Inflammatory macrophage treated with lipopolysaccharide for 1 hour (primary cell): ENCODE data around the gene EML6.

Experiments used
- DNase-seq, 2 donors: peaks; one replicate each; pipeline ENCODE4 v3.0.0-alpha.2; 2020 to 2022

Gene EML6

DNA sequence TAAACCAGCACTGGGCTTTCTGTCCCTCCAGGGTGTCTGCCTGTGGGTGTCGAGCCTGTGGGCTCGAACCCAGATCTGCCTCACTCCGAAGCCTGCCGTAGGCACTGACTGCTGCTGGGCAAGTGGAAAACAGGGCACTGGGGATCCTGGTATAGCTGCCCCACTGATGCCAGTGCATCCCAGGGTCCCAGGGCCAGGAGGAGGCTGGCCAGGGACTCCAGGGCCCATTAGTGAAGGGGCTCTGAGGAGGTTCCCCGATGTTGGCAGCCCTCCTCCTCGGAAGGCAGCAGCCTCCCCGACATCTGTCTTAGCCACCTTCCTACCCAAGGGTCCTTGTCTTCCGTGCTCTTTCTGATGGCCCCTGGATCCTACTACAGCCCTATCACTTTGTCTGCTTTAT lies 230.7 kb downstream of the EML6 start:
- DNase-seq, result no peak

DNA sequence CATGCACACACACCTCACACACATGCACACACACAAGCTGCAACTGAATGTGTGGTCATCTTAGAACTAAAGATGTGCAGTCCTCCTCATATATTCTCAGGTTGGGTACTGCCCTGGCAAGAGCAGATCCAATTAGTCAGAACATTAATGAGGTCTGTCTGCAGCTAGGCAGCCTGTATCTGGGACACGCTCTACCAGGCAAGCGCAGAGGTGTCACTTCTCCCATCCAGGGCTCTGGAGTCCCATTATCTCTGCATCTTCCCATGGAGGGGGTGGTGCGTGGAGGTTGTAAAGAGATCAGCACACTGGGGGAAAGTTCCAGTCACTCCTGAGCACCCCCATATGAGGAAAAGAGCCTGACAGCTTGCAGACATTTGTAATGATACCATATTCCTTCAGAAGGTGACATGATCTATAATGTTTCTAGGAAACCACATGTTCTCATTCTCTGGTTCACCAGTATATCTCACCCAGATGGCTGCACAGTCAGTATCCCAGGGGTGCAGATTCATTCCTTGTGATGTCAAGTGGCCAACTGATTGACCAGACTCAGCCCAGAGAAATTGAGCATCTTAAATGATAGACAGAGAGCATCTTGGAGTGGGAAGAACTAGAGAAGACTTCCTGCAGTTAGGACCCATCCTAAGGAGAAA lies 231.4 kb downstream of the EML6 start:
- DNase-seq, result no peak

DNA sequence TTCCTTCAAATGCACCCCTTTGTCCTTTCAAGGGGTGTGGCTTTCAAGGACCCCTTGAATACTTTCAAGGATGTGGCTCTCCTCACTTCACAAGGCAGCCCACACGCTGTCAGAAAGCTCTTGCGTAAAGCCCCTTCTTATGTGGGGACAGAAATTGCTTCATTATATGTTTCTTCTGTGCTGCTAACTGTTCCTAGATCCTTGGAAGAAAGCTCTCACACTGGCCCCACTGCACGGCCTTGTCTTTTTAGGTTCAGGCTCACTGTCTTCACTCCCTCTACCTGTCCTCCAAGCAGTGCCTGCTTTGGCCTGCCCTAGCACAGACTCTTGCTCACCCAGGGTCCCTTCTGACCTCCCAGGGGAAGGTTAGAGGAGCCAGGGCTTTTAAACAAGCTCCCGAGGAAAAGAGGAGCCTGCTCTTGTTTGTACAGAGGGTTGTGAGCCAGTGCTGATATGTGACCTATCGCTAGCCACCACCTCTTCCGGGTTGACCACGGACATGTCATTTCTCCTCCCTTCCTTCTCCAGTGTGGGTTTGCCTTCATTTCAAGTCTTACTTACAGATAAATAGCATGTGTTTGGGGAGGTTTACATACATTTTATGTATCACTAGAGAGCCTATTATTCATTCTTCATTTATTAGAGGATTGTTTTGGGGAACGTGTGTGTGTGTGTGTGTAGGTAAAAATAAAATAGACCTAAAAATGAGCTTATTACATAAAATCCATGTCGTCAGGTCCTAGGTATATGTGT lies 232.1 kb downstream of the EML6 start:
- DNase-seq, result peak in 1 of 2 donors; percentile 13

DNA sequence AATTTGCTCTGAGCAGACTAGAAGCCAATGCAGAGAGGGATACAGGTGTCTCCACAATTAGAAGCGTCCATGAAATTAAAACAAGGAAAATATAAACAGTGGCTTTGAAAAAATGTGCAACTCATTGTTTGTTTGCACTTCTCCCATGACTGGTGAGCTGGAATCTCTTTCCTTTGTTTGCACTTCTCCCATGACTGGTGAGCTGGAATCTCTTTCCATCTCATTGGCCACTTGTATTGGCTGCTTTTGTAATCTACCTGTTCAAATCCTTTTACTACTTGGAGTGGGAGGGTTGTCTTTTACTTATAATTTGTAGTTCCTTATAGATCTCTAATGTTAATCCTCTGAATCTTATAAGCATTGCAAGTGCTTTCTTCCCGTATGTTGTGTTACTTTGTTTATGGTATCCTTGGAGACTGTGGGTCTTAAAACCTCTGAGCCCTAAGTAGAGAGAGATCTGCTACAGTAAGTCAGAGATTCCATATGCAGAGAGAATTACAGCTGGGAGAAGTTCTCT lies 232.7 kb downstream of the EML6 start:
- no peak for DNase-seq

DNA sequence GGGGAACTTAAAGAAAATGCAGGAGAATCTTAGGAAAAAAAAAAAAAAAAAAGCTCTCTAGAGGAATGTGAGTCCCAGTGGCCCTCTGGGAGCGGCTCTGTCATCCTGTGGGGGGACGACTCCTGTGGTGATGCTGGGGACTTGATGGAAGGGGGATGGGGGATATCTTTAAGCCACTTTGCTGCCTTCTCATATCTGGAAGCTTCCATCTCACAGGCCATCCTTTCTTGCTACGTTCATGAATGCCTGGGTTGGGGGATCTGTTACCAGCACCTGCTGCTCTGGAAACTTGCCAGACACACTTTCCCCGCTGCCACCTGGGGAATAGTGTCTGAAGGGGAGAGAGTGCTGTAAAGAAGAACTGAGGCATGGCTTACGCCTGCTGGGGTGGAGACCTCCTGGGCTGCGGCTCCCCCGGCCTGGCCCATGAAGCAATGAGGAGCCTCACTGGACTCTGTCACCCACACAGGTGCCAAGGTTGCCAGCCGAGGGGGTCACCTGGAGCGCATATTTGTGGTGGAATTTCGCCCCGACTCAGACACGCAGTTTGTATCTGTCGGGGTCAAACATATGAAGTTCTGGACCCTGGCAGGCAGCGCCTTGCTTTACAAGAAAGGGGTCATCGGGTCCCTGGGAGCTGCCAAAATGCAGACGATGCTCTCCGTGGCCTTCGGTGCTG lies 234.0 kb downstream of the EML6 start:
- no peak for DNase-seq

DNA sequence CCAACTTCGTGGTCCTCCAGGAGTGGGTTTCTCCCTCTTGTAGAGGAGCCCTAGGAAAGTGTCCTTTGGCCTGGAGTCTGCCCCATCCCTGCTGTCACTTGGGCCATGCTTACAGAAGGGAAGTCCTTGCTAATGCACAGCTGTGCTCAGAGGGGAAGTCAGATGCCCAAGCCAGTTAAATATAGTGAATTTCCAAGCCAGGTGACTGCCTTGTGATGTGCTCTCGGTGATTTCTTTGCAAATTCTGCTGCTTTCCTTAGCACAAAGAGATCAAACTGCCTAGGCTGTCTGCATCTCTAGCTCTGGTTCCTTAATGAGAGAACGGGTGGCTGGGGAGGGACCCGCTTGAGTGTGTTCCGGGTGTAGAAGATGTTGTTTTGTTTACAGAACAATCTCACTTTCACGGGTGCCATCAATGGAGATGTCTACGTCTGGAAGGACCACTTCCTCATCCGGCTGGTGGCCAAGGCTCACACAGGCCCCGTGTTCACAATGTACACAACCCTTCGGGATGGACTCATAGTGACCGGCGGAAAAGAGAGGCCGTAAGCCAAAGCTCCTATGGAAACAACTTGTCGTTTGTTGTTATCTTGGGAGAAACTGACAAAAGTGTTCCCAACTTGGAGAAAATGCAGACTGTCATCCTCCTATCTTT lies 235.4 kb downstream of the EML6 start:
- peak in 1 of 2 donors; percentile 47 for DNase-seq

DNA sequence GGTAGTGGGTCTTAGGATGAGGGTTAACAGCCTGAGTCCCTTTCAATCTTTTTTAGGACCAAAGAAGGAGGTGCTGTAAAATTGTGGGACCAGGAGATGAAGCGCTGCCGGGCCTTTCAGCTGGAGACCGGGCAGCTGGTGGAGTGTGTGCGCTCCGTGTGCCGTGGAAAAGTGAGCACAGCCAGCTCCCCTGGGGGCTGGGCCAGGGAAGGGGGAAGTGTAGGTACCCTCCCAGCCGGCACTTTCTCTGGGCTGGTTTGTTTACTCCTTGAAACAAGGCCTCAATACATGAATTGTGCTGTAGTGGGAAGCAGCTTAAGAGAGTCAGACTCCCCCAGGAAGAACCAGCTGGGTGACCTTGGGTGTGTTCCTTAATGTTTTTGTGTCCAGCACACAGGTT lies 236.7 kb downstream of the EML6 start:
- DNase-seq, result no peak

DNA sequence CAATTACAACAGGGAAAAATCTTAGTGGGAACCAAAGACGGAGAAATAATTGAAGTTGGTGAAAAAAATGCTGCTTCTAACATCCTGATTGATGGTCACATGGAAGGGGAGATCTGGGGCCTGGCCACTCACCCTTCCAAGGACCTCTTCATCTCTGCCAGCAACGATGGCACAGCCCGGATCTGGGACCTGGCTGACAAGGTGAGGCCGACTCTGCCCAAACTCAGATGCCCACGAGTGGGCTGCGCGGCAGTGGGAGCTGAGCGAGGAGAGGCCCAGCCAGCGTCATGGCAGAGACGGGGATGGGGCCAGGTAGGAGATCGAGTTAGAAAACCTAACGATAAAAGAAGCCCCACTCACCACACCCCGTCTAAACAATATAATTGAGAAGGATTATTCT lies 239.0 kb downstream of the EML6 start:
- no peak for DNase-seq

DNA sequence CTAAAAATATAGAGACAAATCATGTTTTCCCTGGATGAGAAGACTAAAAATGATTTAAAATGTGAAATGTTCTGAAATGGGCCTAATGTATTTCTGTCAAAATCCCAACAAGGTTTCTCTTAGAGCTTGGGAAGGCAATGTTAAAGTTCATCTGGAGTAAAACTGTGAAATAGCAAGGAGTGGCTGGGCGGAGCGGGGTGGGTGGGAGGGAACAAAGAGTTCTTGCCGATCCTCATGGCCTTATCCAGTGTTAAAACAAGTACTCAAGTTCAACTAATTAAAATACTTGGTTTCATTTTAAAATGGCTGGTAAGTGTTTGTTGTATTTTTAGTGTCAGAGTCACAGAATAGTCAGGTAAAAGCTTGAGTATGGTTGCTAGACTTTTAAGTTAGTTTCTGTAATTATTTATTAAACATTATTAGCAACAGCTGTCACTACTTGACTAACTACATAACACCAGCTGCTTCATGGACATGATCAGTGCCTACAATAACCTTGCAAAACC lies 239.5 kb downstream of the EML6 start:
- no peak for DNase-seq

DNA sequence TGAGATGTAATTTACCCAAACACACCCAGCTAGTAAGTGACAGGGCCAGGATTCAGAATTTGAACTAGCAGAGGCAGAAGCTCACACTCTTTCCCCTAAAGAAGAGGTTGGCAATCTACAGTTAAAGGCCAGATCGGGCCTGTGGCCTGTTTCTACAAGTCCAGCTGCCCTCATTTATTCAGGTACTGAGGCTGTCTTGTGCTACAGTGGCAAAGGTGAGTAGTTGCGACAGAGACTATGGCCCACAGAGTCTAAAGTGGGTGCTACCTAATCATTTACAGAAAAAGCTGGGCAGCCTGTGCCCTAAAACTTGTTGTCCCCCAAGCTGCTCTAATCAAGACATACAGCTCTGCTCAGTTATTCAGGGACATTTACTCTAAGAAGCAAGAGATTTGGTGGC lies 240.0 kb downstream of the EML6 start:
- DNase-seq, result no peak

DNA sequence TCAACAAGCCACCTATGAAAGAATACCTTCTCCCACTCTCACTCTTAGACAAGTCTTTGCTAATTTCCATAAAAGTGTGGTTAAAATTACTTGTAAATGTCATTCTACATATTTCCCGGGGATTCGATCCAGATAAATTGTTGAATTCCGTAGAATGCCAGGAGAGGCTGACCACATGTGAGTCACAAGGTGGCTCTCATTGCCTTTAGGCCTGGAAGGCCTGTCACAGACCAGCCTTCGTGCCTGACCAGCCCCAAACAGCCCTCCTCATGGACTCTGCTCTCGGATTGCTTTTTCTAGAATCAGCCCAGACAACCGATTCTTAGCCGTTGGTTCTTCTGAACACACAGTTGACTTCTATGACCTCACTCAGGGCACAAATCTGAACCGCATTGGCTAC lies 240.8 kb downstream of the EML6 start:
- DNase-seq, result no peak

DNA sequence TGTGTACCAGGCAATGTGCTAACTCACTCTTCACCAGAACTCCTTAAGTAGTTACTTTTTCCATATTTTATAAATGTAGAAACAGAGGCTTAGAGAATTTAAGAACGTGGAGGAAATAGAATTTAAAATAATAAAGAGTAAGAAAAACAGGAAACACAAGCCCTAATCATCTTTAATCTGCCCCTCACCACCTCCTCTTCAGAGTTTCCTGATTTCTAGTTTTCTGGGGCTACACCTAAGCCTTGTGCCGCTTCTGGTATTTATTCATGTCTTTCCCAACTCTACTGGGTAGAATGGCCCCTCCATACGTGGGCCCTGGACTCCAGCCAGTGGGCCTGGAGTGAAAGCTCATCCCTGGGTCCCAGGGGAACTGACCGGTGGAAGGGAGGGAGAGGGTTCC lies 241.4 kb downstream of the EML6 start:
- DNase-seq, result no peak

DNA sequence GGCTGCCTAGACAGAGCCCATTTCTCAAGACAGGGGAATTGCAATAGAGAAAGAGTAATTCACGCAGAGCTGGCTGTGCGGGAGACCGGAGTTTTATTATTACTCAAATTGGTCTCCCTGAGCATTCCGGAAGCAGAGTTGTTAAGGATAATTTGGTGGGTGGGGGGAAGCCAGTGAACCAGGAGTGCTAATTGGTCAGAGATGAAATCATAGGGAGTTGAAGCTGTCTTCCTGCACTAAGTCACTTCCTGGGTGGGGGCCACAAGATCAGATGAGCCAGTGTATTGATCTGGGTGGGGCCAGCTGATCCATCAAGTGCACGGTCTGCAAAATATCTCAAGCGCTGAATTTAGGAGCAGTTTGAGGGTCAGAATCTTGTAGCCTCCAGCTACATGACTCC lies 242.0 kb downstream of the EML6 start:
- no peak for DNase-seq

DNA sequence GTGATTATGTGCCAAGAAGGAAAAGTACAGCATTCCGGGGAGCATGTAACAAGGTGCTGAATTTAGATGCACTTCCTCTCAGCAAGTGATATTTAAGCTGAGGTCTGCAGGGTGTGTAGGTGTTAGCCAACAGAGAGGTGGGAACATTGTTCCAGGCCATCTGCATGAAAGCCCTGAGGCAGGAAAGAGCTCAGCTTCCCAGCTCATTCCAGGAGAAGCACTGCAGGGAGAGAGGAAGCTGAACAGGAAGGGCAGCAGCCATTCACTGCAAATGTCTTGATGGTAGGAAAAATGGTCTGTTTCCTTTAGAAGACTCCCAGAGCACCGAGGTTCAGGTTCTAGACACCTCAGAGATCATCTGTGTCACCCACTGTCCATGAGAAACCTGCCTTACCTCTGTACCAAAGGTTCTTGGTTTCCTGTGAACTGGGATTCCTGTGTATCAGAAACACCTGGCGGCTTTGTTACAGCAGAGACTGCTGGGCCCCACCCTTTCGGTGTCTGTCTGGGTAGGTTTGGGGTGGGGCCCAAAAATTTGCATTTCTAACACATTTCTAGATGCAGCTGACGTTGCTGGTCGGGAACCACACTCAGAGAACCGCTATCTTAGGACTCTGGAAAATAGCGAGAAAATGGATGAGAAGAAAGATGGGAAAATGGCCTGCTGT lies 242.8 kb downstream of the EML6 start:
- no peak for DNase-seq

DNA sequence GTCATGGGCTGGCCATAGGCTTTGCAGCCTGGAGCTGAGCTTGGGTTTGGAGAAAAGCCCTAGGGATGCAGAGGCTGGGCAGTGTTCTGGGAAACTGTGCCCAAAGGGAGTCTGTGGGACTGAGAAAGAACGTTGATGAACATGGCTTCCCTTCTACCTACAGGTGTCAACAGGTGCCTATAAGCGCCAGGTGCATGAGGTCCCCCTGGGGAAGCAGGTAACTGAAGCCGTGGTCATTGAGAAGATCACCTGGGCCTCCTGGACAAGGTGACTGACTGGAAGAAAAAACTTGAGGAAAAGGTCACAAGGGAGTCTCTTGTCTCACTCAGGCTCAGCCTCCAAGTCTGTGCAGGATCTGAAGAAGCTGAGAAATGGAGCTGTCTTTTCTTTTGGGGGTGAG lies 243.4 kb downstream of the EML6 start:
- DNase-seq, result no peak

DNA sequence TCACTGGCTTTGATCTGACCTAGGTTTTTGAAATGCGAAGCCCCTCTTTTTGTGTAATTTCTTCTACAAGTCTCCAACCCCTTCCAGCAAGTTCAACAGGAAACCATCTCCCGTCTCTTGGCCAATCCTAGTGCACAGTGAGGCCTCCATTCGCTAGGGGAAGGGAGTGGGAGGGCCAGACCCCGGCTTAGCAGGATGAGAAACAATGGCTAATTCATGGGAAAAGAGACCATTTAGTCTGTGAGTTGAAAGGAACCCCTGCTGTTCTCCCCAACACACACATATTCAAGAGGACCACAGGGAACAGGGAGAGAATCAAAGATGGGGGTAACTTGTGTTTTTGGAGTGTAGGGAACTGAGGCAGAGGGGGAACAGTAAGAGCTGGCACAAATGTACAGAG lies 243.8 kb downstream of the EML6 start:
- DNase-seq, result no peak

DNA sequence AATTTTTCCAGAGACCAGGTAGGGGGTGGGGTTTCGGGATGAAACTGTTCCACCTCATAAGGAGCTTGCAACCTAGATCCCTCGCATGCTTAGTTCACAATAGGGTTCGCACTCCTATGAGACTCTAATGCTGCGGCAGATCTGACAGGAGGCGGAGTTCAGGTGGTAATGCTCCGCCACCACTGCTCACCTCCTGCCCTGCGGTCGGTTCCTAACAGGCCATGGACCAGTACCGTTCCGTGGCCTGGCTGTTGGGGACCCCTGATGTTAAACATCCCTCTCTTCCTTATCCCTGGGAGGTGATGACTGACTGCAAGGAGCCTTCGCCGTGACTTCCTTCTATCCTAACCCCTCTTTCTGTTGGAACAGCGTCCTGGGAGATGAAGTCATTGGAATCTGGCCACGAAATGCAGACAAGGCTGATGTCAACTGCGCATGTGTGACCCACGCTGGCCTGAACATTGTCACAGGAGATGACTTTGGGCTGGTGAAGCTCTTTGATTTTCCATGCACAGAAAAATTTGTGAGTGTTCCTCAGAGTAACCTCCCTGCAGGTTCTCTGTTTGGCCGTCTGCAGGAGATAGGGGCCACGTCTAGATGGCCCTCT lies 244.4 kb downstream of the EML6 start:
- no peak for DNase-seq

DNA sequence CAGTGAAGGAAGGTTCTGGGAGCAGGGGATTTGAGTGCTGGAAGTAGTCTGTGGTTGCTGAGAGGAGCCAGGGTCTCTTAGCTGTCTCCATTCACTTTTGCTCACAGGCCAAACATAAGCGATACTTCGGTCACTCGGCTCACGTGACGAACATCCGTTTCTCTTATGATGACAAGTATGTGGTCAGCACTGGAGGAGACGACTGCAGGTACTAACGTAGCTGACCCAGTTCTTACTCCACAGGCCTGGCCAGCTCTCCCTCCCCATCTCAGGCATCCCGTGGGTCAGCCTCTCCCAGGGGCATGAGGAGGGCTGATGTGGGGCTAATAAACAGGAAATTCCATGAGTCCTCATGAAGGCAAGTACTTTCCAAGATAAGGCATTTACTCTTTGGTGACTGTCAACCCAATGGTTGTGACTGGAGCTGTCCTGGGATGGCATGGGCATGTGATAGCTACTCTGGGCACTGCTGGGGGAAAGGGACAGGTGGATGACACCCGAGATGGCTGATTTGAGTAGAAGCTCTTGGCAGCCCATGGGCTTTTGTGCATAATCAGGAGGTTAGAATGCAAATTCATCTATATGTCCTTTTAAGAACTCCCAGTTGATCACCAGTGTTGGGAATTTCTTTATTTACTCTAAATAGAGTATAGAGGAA lies 245.2 kb downstream of the EML6 start:
- DNase-seq, result no peak

DNA sequence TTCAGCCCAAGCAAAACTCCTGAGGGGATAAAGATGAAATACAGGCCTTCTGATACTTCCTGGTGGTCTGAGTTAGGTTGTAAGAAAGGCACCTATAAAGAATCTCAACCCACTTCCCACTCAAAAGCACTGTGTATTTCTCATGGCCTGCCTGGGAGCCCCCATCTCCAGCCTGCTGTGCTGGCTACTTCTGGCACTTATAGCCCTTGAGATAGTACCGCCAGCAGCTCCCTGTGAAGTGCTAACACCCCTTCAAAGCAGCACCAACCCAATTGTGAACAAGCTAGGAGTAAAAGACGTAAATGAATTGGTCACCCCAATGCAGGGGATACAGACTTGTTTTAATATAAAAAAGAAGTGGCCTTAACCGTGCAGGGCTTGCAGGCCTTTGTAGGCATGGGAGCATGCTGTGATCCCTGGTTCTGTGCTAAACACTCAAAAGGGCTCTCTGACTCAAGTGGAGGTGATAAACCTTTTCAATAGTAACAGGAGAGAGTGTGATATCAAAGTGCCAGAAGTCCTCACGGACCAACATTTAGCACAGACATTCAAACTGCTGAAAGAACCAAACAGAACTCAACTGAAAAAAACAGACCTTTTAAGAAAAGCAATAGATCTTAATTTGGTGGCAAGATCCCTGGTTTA lies 246.0 kb downstream of the EML6 start:
- no peak for DNase-seq

DNA sequence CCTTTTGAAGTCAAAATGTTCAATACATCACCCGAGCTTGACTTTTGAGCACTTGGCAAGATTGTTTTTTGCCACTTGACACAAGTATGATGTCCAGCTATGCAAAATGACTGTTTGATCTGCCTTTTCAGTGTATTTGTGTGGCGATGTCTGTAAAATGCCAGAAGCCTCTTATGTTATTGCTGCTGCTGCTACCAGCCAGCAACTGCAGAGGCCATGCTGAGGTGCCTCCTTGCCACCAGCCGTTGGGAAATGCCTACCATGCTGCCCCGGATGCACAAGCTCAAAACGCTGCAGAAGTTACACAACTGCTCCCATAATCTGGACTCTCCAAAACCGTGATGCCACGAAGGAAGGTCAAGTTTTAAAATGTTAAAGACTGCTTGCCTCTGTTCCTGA lies 246.5 kb downstream of the EML6 start:
- no peak for DNase-seq

DNA sequence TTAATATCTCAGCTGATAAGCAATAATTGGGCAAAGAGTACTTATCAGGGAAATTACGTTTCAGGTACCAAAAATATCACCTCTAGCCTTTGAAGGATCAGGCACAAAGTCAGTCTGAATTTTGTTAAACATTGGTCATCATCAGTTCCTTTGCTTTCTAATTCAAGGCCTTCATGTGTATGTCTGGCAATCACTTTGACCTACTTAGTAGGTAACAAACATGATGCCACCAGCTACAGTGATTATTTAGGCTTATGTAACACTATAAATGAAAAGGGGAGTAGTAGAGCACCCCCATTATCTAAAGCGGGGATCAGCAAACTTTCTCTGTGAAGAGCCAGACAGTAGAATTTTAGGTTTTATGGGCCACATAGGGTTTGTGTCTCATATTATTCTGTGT lies 251.7 kb downstream of the EML6 start:
- DNase-seq, result no peak
